ENCODE data around the gene TRPC4.
"Not testable (repeated sequence)": the region's sequence is repeated elsewhere in the genome, so short reads cannot be mapped to it uniquely, and the experiment has no call there.

Gene TRPC4

GRCh38 chr13:37797631-37798030 lies 71.9 kb downstream of the TRPC4 start:
- no peak for TF ChIP-seq EZH2 (IDR thresholded peaks at IDR 0.05)
- TF ChIP-seq POLR2AphosphoS5 (IDR thresholded peaks at IDR 0.05; ENCODE audit: borderline replicate concordance, low read depth, low read length) = no peak
- TF ChIP-seq FOXP2 (optimal IDR thresholded peaks at IDR 0.05; ENCODE audit: control extremely low read depth, extremely low read length, insufficient read depth) = no peak
- Histone ChIP-seq H3K36me3 (ENCODE audit: insufficient read depth, low read length) (no peaks in the 10 kb centered on the region), H3K4me3 (no peak overlapping the region), H3K9me3 (ENCODE audit: low read depth, low read length) (no peaks in the 10 kb centered on the region), H3K9ac (ENCODE audit: insufficient read length) (no peak overlapping the region), H3K27ac (no peak overlapping the region)
- DNase-seq (ENCODE audit: low read depth, low spot score) = no peak

GRCh38 chr13:37796795-37797194 lies 72.8 kb downstream of the TRPC4 start:
- not testable (repeated sequence) for H3K36me3 ChIP-seq (ENCODE audit: insufficient read depth, low read length); H3K27ac ChIP-seq; H3K9me3 ChIP-seq (ENCODE audit: low read depth, low read length); H3K9ac ChIP-seq (ENCODE audit: insufficient read length); DNase-seq (ENCODE audit: low read depth, low spot score); H3K4me3 ChIP-seq

GRCh38 chr13:37795326-37795725 lies 74.2 kb downstream of the TRPC4 start:
- H3K9ac ChIP-seq (ENCODE audit: insufficient read length) = no peak overlapping the region
- DNase-seq (ENCODE audit: low read depth, low spot score) = no peak
- H3K9me3 ChIP-seq (ENCODE audit: low read depth, low read length) = no peaks in the 10 kb centered on the region
- H3K27ac ChIP-seq = no peak overlapping the region
- no peaks in the 10 kb centered on the region for H3K36me3 ChIP-seq (ENCODE audit: insufficient read depth, low read length)
- TF ChIP-seq FOXP2 (optimal IDR thresholded peaks at IDR 0.05; ENCODE audit: control extremely low read depth, extremely low read length, insufficient read depth) (no peak), POLR2AphosphoS5 (IDR thresholded peaks at IDR 0.05; ENCODE audit: borderline replicate concordance, low read depth, low read length) (no peak), EZH2 (IDR thresholded peaks at IDR 0.05) (no peak)
- no peak overlapping the region for H3K4me3 ChIP-seq

GRCh38 chr13:37791699-37792098 lies 77.9 kb downstream of the TRPC4 start:
- Histone ChIP-seq H3K36me3 (ENCODE audit: insufficient read depth, low read length) (no peaks in the 10 kb centered on the region), H3K27ac (no peak overlapping the region), H3K4me3 (no peak overlapping the region), H3K9me3 (ENCODE audit: low read depth, low read length) (no peaks in the 10 kb centered on the region), H3K9ac (ENCODE audit: insufficient read length) (no peak overlapping the region)
- no peak for DNase-seq (ENCODE audit: low read depth, low spot score)
- TF ChIP-seq POLR2AphosphoS5 (IDR thresholded peaks at IDR 0.05; ENCODE audit: borderline replicate concordance, low read depth, low read length) = no peak
- no peak for TF ChIP-seq EZH2 (IDR thresholded peaks at IDR 0.05)
- TF ChIP-seq FOXP2 (optimal IDR thresholded peaks at IDR 0.05; ENCODE audit: control extremely low read depth, extremely low read length, insufficient read depth) = no peak

- no peak overlapping the region for H3K9ac ChIP-seq (ENCODE audit: insufficient read length)
- no peak overlapping the region for H3K4me3 ChIP-seq
- no peak for TF ChIP-seq FOXP2 (optimal IDR thresholded peaks at IDR 0.05; ENCODE audit: control extremely low read depth, extremely low read length, insufficient read depth)
- no peak for TF ChIP-seq EZH2 (IDR thresholded peaks at IDR 0.05)
- TF ChIP-seq POLR2AphosphoS5 (IDR thresholded peaks at IDR 0.05; ENCODE audit: borderline replicate concordance, low read depth, low read length) = no peak
- no peaks in the 10 kb centered on the region for H3K9me3 ChIP-seq (ENCODE audit: low read depth, low read length)
- DNase-seq (ENCODE audit: low read depth, low spot score) = no peak
- H3K27ac ChIP-seq = no peak overlapping the region
- no peaks in the 10 kb centered on the region for H3K36me3 ChIP-seq (ENCODE audit: insufficient read depth, low read length)
These were observed 81.2 kb downstream of the TRPC4 start for GRCh38 chr13:37788346-37788745.

- TF ChIP-seq FOXP2 (optimal IDR thresholded peaks at IDR 0.05; ENCODE audit: control extremely low read depth, extremely low read length, insufficient read depth) (no peak), EZH2 (IDR thresholded peaks at IDR 0.05) (no peak), POLR2AphosphoS5 (IDR thresholded peaks at IDR 0.05; ENCODE audit: borderline replicate concordance, low read depth, low read length) (no peak)
- DNase-seq (ENCODE audit: low read depth, low spot score) = no peak
- no peaks in the 10 kb centered on the region for H3K36me3 ChIP-seq (ENCODE audit: insufficient read depth, low read length)
- no peaks in the 10 kb centered on the region for H3K9me3 ChIP-seq (ENCODE audit: low read depth, low read length)
- no peak overlapping the region for H3K9ac ChIP-seq (ENCODE audit: insufficient read length)
- H3K27ac ChIP-seq = no peak overlapping the region
- no peak overlapping the region for H3K4me3 ChIP-seq
These were observed 91.9 kb downstream of the TRPC4 start for GRCh38 chr13:37777676-37778075.

GRCh38 chr13:37775871-37776270 lies 93.7 kb downstream of the TRPC4 start:
- no peak overlapping the region for H3K9ac ChIP-seq (ENCODE audit: insufficient read length)
- no peak overlapping the region for H3K27ac ChIP-seq
- DNase-seq (ENCODE audit: low read depth, low spot score) = no peak
- TF ChIP-seq EZH2 (IDR thresholded peaks at IDR 0.05) (no peak), FOXP2 (optimal IDR thresholded peaks at IDR 0.05; ENCODE audit: control extremely low read depth, extremely low read length, insufficient read depth) (no peak), POLR2AphosphoS5 (IDR thresholded peaks at IDR 0.05; ENCODE audit: borderline replicate concordance, low read depth, low read length) (no peak)
- no peaks in the 10 kb centered on the region for H3K36me3 ChIP-seq (ENCODE audit: insufficient read depth, low read length)
- no peaks in the 10 kb centered on the region for H3K9me3 ChIP-seq (ENCODE audit: low read depth, low read length)
- no peak overlapping the region for H3K4me3 ChIP-seq

- H3K9me3 ChIP-seq (ENCODE audit: low read depth, low read length) = no peaks in the 10 kb centered on the region
- TF ChIP-seq FOXP2 (optimal IDR thresholded peaks at IDR 0.05; ENCODE audit: control extremely low read depth, extremely low read length, insufficient read depth) (no peak), POLR2AphosphoS5 (IDR thresholded peaks at IDR 0.05; ENCODE audit: borderline replicate concordance, low read depth, low read length) (no peak), EZH2 (IDR thresholded peaks at IDR 0.05) (no peak)
- no peak overlapping the region for H3K4me3 ChIP-seq
- H3K9ac ChIP-seq (ENCODE audit: insufficient read length) = no peak overlapping the region
- no peaks in the 10 kb centered on the region for H3K36me3 ChIP-seq (ENCODE audit: insufficient read depth, low read length)
- H3K27ac ChIP-seq = no peak overlapping the region
- no peak for DNase-seq (ENCODE audit: low read depth, low spot score)
These were observed 96.9 kb downstream of the TRPC4 start for GRCh38 chr13:37772644-37773043.

GRCh38 chr13:37769545-37769944 lies 100.0 kb downstream of the TRPC4 start:
- no peak overlapping the region for H3K4me3 ChIP-seq
- no peak overlapping the region for H3K27ac ChIP-seq
- no peak overlapping the region for H3K9ac ChIP-seq (ENCODE audit: insufficient read length)
- H3K36me3 ChIP-seq (ENCODE audit: insufficient read depth, low read length) = no peaks in the 10 kb centered on the region
- no peak for DNase-seq (ENCODE audit: low read depth, low spot score)
- TF ChIP-seq FOXP2 (optimal IDR thresholded peaks at IDR 0.05; ENCODE audit: control extremely low read depth, extremely low read length, insufficient read depth) = no peak
- no peak for TF ChIP-seq EZH2 (IDR thresholded peaks at IDR 0.05)
- H3K9me3 ChIP-seq (ENCODE audit: low read depth, low read length) = no peaks in the 10 kb centered on the region
